NCI-H128 (cell line): ENCODE measurements around the gene RNF114.
A peak's percentile ranks its signal among the peaks of the same experiment; 100 is the strongest.
"Not testable (repeated sequence)": the region's sequence is repeated elsewhere in the genome, so short reads cannot be mapped to it uniquely, and the experiment has no call there.

Source experiments
- DNase-seq: peaks from one replicate; lab custom pipeline; 2025; ENCODE audit not compliant: unreplicated experiment; lab: John Stamatoyannopoulos, UW

RNF114 gene

DNA sequence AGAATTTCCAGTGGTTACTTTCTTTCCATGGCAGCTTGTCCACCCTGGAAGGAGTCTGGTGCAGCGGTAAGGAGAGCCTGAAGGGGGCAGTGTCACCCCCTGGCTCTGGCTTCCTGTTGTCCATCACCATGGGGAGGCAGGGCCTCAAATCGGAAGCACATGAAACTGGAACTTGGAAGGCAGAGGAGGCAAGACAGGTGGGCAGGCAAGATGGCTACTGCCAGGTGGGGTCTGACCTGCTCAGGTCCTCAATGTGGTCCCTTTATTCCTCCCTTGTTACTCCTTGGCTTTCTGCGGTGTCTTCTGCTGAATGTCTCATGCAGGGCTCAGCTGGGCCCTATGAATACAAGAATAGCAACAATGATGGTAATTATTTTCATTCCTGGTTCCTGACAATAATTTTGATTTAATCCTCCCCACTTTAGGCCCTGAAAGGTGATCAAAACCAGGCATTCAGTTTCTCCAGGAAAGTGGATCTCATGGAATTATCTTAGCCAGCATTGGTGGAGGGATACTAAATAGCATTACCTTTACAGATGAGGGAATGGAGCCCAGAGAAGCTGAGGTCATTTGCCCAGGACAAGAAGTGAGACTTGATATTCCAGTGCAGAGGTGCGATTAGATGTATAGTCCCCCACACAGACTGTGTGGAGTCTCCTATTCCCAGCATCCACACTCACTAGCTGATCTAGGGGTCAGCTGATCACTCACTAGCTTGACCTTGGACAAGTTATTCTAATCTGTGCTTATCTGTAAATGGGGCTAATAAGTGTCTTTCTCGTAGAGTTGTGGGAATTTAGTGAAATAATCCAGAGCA lies 29.0 kb downstream of the RNF114 start:
- no peak for DNase-seq

DNA sequence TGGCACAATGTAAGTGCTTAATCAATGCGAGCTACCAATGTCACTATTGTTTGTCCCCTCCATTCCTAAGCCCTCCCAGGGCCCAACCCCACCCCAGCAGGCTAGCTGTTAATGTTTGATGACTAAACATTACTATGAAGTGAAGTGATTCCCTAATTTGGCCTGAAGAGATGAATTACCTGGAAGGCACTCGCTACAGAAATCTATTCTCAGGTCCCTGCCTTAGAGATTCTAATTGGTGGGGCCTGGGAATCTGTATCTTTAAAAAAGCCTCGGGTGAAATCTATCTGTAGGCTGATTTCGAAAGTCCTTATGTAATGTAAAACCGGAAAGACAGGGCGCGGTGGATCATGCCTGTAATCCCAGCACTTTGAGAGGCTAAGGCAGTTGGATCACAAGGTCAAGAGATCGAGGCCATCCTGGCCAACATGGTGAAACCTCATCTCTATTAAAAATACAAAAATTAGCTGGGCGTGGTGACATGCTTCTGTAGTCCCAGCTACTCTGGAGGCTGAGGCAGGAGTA lies 29.6 kb downstream of the RNF114 start:
- no peak for DNase-seq

DNA sequence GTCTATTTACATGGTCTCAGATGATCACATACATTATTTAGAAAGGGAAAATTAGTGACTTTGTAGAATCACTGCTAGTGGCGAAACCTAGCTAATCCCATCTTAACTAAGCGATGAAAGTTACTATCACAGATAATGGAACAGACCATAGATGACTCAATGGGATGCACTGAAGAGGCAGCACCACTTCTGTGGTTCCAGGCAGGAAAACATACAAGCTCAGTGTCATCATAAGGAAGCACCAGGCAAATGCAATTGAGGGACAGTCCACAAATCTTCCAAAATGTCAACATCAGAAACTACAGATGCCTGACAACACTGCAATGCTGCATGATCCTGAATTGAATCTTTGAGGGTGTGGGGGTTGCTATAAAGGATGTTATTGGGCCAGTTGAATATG lies 30.7 kb downstream of the RNF114 start:
- DNase-seq: no peak

GRCh38 chr20:49969234-49969633 lies 33.0 kb downstream of the RNF114 start:
- no peak for DNase-seq

DNA sequence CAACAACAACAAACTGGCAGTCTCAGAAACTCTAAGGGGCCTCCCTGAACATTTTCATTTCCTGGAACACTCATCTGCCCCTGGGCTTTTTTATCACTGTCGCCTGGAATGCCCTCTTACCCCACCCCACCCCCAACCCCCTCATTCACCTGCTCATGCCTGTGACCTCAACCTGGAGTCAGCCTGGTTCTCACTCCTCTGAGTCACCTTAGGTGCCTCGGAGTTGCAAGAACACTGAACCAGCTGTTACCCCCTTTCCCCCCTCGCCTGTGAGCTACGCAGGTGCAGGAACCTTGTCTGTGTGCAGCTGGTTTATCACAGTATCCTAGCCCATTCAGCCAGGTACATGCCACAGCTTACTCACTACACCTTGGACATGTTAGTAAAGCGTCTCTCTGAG lies 33.7 kb downstream of the RNF114 start:
- no peak for DNase-seq

GRCh38 chr20:49970498-49970897 lies 34.3 kb downstream of the RNF114 start:
- DNase-seq: no peak

DNA sequence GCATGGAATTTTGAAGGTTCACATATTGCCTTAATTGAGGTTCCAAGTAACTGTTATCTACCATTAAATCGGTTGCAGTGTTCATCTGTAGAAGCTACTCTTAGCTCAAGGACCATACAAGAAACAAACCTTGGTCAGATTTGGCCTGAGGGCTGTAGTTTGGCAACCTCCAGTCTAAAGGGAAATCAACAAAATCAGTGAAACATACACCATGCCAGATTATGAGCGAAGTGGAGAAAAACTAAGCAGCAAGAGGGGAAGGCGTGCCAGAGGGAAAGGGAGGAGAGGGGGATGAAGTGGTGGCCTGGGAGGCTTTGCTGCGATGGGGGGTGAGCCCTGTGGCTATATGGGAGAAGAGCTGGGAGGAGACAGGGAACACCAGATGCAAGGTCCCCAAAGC lies 37.8 kb downstream of the RNF114 start:
- no peak for DNase-seq

GRCh38 chr20:49976542-49976941 lies 40.3 kb downstream of the RNF114 start:
- no peak for DNase-seq

DNA sequence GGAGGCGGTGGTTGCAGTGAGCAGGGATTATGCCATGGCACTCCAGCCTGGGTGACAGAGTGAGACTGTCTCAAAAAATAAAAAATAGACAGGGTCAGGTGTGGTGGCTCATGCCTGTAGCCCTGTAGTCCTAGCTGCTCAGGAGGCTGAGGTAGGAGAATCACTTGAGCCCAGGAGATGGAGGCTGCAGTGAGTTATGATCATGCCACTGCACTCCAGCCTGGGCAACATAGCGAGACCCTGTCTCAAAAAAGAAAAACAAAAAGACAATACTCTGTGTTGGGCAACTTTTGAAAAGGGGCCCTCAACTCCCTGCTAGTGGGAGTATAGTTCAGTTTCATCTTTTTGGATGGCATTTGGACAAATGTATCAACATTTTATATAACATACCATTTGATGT lies 41.5 kb downstream of the RNF114 start:
- not testable (repeated sequence) for DNase-seq

GRCh38 chr20:49978685-49979029 lies 42.5 kb downstream of the RNF114 start:
- no peak for DNase-seq

DNA sequence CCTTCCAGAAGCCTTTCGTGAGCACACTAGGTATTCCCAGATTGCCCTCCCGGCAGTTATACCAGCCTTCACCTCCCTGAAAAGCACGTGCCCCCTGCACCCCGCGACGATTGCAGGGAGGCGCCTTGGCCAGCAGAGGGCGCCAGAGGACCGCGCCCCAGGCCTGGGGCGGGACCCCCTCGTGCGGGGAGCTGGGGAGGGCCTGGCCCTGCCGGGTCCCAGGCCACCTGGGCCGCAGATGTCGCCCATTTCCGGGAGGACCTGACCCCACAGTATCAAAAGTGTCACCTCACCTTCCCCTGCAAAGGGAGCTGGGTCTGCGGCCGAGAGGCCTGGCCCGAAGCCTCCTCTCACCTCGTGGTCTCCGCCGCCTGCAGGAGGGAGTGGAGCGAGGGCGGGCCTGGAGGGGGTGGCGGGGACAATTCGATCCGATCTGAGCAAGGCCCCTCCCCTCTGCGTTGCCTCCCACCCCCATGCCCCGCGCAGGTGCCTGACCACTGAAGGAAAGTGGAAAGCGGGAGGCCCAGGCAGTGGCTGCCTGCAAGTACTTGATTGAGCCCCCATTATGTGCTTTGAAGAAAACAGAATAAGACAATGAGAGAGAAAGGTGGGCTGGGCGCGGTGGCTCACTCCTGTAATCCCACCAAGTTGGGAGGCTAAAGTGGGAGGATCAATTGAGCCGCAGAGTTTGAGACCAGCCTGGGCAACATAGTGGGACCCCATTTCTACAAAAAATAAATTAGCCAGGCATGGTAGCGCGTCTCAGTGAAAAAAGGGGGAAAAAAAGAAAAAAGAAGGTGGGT lies 43.0 kb downstream of the RNF114 start:
- DNase-seq: peak; percentile 31

DNA sequence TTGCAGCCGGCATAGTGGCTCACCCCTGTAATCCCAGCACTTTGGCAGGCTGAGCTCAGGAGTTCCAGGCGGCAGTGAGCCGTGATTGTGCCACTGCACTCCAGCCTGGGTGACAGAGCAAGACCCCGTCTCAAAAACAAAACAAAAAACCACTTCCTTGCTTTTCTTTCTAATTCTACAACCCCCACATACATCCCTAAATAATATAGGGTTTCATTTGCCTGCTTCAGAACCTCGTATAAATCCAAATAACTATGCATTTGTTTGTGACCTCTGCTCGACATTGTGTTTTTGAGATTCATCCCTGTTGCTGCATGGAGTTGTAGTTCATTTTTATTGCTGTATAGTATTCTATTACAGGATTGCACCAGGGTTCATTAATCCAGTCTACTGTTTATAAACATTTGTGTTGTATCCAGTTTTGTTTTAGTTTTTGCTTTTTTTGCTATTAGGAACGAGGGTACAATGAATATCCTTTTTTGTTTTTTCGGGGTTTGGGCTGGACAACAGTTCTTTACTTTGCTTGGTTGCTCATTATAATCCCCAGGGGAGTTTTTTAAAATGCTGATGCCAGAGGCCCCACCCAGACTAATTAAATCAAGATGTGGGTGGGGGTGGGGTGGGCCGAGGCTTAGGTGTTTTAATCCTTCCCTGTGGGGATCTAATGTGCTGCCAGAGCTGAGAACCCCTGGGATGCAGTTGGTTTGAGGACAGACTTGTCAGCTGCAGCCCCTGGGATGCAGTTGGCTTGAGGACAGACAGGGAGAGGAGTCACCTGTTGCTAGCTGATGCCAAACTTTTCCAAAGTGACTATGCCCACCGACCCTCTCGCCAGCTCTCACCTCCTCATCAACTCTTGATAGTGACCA lies 44.2 kb downstream of the RNF114 start:
- DNase-seq: no peak

- DNase-seq: no peak
Measured at GRCh38 chr20:49981218-49982071, 45.2 kb downstream of the RNF114 start.

DNA sequence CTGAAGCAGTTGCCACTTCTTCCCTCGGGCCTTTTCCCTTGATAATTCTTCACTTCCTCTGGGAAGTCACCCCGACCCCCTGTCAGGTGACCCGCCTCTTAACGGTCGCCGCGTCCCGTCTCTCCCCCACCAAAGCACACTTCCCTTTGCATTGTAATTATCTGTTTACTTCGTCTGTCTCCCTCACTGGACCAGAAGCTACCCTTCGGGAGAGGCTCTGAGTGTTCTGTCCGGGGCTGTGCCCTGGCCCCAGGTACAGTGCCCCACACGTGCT lies 45.8 kb downstream of the RNF114 start:
- no peak for DNase-seq

- peak; percentile 81 for DNase-seq
Measured at GRCh38 chr20:49982346-49983122, 46.3 kb downstream of the RNF114 start, which contains the start of gene SNAI1. SNAI1 (plus strand) TSS chr20:49982980; CDS start chr20:49983060, 80 bp downstream.

DNA sequence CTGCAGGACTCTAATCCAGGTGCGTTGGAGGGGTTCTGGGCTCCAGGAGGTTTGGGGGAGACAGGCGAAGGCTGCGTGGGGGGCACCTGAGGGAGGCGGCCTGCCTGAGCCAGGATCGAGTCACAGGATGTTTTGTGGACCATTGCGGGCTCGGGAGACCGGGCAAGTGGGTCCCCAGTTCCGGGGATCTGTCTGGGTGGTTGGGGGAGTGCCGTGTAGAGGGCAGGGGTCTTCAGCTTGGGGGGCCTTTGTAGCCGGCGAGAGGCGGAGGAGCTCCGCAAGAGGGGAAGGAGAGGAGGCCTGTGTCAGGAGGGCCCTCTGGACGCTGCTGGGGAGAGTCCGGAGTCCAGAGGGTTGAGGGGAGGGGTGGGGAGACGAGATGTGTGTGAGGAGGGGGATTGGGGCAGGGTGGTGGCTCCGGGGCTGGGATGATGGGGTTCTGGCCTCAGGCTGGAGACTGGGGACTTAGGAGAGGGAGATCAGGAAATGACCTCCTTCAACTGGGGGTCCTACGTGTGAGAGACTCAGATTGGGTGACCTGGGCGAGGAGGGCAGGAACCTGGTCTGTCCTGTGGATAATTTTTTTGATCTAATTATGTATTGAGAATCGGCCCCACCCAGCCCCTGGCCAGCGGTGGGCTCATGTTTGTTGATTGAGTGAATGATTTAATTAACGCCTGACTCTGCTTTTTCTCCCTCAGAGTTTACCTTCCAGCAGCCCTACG lies 47.1 kb downstream of the RNF114 start:
- no peak for DNase-seq

DNA sequence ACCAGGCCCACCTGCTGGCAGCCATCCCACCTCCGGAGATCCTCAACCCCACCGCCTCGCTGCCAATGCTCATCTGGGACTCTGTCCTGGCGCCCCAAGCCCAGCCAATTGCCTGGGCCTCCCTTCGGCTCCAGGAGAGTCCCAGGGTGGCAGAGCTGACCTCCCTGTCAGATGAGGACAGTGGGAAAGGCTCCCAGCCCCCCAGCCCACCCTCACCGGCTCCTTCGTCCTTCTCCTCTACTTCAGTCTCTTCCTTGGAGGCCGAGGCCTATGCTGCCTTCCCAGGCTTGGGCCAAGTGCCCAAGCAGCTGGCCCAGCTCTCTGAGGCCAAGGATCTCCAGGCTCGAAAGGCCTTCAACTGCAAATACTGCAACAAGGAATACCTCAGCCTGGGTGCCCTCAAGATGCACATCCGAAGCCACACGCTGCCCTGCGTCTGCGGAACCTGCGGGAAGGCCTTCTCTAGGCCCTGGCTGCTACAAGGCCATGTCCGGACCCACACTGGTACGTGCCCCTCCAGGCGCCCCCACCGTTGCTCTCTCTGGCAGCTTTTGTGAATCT lies 47.7 kb downstream of the RNF114 start:
- DNase-seq: no peak

GRCh38 chr20:49984426-49985153 lies 48.4 kb downstream of the RNF114 start:
- no peak for DNase-seq
